GM12801 (cell line): ENCODE measurements around the gene CNNM3.

ENCODE experiments used
- TF ChIP-seq, protein P1 (sequence below): IDR thresholded peaks from one replicate; pipeline ENCODE4 v1.5.1; 2011; ENCODE audit warnings: control low read depth; ENCODE audit not compliant: insufficient read length; ENCODE audit errors: extremely low read depth

Gene CNNM3

GRCh38 chr2:96866986-96867755 is 51.1 kb downstream of the CNNM3 start:
- TF ChIP-seq, protein P1, sequence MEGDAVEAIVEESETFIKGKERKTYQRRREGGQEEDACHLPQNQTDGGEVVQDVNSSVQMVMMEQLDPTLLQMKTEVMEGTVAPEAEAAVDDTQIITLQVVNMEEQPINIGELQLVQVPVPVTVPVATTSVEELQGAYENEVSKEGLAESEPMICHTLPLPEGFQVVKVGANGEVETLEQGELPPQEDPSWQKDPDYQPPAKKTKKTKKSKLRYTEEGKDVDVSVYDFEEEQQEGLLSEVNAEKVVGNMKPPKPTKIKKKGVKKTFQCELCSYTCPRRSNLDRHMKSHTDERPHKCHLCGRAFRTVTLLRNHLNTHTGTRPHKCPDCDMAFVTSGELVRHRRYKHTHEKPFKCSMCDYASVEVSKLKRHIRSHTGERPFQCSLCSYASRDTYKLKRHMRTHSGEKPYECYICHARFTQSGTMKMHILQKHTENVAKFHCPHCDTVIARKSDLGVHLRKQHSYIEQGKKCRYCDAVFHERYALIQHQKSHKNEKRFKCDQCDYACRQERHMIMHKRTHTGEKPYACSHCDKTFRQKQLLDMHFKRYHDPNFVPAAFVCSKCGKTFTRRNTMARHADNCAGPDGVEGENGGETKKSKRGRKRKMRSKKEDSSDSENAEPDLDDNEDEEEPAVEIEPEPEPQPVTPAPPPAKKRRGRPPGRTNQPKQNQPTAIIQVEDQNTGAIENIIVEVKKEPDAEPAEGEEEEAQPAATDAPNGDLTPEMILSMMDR, result no peak

DNA sequence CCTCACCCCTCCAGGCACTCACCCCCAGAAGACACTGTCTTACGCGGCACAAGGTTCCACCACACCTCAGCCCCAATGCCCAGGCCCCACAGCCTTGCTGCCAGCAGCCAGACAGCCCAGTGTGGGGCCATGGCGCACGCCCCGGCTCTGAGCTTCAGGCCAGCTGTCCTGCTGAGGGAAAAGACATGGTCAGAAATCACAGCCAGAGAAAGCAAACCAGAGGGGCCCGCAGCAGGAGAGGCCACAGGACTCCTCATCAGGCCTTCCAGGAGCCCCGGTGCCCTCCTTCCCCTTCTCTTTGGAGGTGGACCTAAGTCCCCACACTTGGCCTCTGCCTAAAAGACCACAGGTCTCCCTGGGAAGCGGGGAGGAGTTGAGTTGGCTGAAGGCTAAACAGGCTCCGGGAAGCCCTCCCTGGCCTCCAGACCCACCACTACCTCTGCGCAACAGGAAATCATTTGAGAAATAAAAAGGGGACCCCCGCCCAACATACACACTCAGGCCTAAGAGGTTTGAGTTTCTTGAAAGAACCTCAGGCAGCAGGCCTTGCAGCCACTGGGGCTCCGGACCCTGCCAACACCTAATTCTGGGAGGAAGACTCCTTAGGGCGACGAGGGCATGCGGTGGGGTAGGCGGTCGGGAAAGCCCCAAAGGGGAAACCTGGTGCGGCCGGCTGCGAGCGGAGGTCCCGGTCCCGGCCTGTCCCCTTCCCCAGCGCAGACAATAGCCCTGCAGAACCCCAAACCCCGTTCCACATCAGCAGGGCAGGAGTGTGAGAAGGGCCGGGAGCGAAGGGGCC is 51.9 kb downstream of the CNNM3 start:
- TF ChIP-seq, protein P1, result no peak

DNA sequence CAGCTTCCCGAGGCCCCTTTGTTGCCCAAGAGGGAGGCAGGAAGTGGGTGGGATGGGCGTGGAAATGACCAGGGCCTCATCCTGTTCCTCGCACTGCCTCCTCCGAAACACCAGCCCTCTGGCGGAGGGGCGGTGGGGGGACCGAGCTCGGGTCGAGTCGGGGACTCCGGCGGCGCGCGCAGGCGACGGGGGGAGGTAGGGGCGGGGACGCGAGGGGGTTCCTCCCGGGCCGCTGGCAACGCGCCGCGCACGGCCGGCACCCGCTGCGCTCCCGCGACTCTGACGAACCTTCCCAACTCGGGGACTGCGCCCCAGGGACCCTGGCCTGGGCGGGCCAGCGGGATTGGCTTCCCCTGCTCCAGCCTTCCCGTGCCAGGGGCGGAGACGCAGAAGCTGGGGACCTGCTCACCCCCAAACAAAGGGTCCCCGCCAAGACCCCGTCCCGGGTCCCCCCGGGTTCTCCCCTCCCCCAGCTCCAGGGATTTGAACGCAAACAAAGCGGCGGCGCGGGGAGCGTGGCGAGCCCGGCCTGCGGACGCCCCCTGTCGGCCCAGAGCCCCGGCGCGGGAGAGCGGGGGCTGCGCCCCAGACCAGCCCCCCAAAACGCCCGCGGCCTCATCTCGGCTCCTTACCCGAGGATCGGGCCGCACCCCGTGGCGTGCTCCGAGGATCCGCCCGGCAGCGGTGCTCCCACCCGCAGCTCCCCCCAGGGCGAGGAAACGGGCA is 52.6 kb downstream of the CNNM3 start:
- TF ChIP-seq, protein P1, result no peak

DNA sequence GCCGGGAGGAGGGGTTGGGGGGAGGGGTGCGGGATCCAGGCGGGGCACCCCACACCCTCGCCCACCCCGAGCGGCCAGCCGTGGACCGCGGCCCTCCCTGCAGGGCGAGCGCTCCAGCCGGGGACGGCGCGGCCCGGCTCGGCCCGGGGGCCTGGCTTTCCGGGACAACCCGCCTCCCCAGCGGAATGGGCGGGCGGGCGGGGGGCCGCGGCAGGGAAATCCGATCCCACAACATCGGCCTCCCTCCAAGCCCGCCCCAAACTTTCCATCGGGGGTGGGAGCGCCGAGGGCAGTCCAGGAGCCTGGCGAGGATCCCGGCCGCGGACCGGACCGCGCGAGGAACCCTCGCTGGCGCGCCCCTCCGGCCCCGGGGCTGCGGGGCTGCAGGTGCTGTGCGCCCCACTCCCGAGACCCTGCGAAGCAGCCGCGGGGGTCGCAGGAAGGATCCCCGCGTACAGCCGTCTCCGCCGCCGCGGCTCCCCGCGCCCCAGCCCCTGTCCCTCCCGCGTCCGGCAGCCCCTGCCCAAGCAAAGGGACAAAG is 53.3 kb downstream of the CNNM3 start:
- TF ChIP-seq, protein P1, result no peak

- TF ChIP-seq, protein P1, result no peak
These were observed 54.0 kb downstream of the CNNM3 start, which contains the start of gene SEMA4C for GRCh38 chr2:96869822-96870625. SEMA4C (minus strand) TSS chr2:96870080; CDS start chr2:96867886, 2,194 bp downstream.

- TF ChIP-seq, protein P1, result no peak
These were observed 54.7 kb downstream of the CNNM3 start for GRCh38 chr2:96870626-96871255.
